ENCODE data around the gene B4GALT3. TPM values are rescaled to one million over a fixed set of nuclear protein-coding genes. Genes with fewer than 3 reads are reported as not detected.
"Not testable (repeated sequence)": the region's sequence is repeated elsewhere in the genome, so short reads cannot be mapped to it uniquely, and the experiment has no call there.

B4GALT3 gene
- polyA plus RNA-seq, 3 donors: 16.8 to 50.3 (median 21.0) TPM

DNA sequence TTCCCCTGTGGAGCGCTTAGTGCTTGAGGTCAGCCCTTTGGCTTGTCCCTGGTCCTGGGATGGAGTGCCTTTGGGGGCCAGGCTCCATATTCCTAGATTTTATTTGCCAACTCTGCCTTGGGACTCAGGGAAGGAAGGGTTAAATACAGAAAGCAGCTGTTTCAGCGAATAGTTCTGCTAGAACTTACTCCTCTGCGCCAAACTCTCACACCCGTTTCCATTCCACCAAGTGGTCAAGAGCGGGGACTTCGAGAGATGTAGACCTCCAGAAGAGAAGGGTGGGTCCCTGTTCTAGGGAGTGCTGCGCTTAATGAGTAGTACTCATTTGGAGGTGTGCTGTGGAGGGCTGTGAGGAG is 47.8 kb upstream of the B4GALT3 start:
- Histone ChIP-seq H4K20me1 (ENCODE audit: insufficient read depth, low read length) (peaks cover 38% of the 10 kb centered on the region), H3K36me3 (replicated peaks in 1 of 2; ENCODE audit: control insufficient read depth in 1 of 2, insufficient read depth in 2 of 2, low read length in 2 of 2) (peaks cover 20 to 54% of the 10 kb centered on the region in 2 donors), H3K27me3 (ENCODE audit: control insufficient read depth in 2 of 2, insufficient read depth in 2 of 2, low read length in 2 of 2) (no peaks in the 10 kb centered on the region), H3K4me3 (replicated peaks in 1 of 3; ENCODE audit: low read depth in 2 of 3, low read length in 3 of 3) (peak overlapping the region in 1 of 3 experiments; percentile 47), H3K9ac (ENCODE audit: insufficient read depth, low read length, poor library complexity, severe bottlenecking) (no peak overlapping the region), H3K4me2 (replicated peaks; ENCODE audit: extremely low read depth, low read length, poor library complexity, severe bottlenecking) (peak overlapping the region; percentile 56), H2AFZ (ENCODE audit: insufficient read depth, low read depth, low read length, poor library complexity, severe bottlenecking) (no peak overlapping the region), H3K79me2 (ENCODE audit: insufficient read depth, low read length) (peaks cover 9% of the 10 kb centered on the region), H3K9me3 (replicated peaks in 1 of 2; ENCODE audit: control insufficient read depth in 1 of 2, insufficient read depth in 1 of 2, low read length in 2 of 2) (no peaks in the 10 kb centered on the region), H3K4me1 (ENCODE audit: control insufficient read depth in 1 of 2, insufficient read depth in 2 of 2, low read length in 2 of 2) (peaks cover 32 to 45% of the 10 kb centered on the region in 2 donors), H3K27ac (ENCODE audit: low read depth in 1 of 2, low read length in 2 of 2) (peak overlapping the region; percentile 57 to 77)
- intact Hi-C loops (cut with micrococcal nuclease): loop anchor here in 1 of 2 donors (1.0 to 5.0 kb wide), 3 partner anchors 16 to 157 kb away; partner anchors contain the start of gene SDHC
- WGBS (ENCODE audit: insufficient coverage): no CpG with 5 or more reads among the region's 7 CpGs
- TF ChIP-seq, protein P1, sequence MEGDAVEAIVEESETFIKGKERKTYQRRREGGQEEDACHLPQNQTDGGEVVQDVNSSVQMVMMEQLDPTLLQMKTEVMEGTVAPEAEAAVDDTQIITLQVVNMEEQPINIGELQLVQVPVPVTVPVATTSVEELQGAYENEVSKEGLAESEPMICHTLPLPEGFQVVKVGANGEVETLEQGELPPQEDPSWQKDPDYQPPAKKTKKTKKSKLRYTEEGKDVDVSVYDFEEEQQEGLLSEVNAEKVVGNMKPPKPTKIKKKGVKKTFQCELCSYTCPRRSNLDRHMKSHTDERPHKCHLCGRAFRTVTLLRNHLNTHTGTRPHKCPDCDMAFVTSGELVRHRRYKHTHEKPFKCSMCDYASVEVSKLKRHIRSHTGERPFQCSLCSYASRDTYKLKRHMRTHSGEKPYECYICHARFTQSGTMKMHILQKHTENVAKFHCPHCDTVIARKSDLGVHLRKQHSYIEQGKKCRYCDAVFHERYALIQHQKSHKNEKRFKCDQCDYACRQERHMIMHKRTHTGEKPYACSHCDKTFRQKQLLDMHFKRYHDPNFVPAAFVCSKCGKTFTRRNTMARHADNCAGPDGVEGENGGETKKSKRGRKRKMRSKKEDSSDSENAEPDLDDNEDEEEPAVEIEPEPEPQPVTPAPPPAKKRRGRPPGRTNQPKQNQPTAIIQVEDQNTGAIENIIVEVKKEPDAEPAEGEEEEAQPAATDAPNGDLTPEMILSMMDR (IDR thresholded peaks at IDR 0.05): no peak
- H3K4me3 Mint-ChIP-seq: peak overlapping the region; percentile 49 to 76
- peaks cover 0 to 5% (median 1%) of the 10 kb centered on the region in 3 donors for H3K27me3 Mint-ChIP-seq (ENCODE audit: low read depth in 3 of 3)
- peaks cover 48 to 55% of the 10 kb centered on the region in 2 donors for H3K36me3 Mint-ChIP-seq
- peaks cover 0 to 2% (median 0%) of the 10 kb centered on the region in 7 donors for H3K9me3 Mint-ChIP-seq
- peaks cover 64% of the 10 kb centered on the region for H3K4me1 Mint-ChIP-seq
- DNase-seq: no peak
- H3K27ac Mint-ChIP-seq: peak overlapping the region; percentile 88 to 99 (median 96)

DNA sequence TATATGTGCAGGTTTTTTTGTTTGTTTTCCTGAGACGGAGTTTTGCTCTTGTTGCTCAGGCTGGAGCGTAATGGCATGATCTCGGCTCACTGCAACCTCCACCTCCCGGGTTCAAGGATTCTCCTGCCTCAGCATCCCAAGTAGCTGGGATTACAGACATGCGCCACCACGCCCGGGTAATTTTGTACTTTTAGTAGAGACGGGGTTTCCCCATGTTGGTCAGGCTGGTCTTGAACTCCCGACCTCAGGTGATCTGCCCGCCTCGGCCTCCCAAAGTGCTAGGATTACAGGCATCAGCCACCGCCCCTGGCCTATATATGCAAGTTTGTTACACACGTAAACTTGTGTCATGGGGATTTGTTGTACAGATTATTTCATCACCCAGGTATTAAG is 47.4 kb upstream of the B4GALT3 start:
- H3K27ac ChIP-seq (ENCODE audit: low read depth in 1 of 2, low read length in 2 of 2): peak overlapping the region; percentile 57 to 77
- Mint-ChIP-seq H3K4me1 (peaks cover 68% of the 10 kb centered on the region), H3K36me3 (peaks cover 49 to 55% of the 10 kb centered on the region in 2 donors), H3K27ac (peak overlapping the region; percentile 88 to 99 (median 96))
- not testable (repeated sequence) for H3K4me3 ChIP-seq (replicated peaks in 1 of 3; ENCODE audit: low read depth in 2 of 3, low read length in 3 of 3); H3K27me3 Mint-ChIP-seq (ENCODE audit: low read depth in 3 of 3); H2AFZ ChIP-seq (ENCODE audit: insufficient read depth, low read depth, low read length, poor library complexity, severe bottlenecking); H3K9me3 ChIP-seq (replicated peaks in 1 of 2; ENCODE audit: control insufficient read depth in 1 of 2, insufficient read depth in 1 of 2, low read length in 2 of 2); DNase-seq; H3K27me3 ChIP-seq (ENCODE audit: control insufficient read depth in 2 of 2, insufficient read depth in 2 of 2, low read length in 2 of 2); H3K4me3 Mint-ChIP-seq; H3K4me2 ChIP-seq (replicated peaks; ENCODE audit: extremely low read depth, low read length, poor library complexity, severe bottlenecking); H3K9ac ChIP-seq (ENCODE audit: insufficient read depth, low read length, poor library complexity, severe bottlenecking); H3K9me3 Mint-ChIP-seq
- peaks cover 20 to 54% of the 10 kb centered on the region in 2 donors for H3K36me3 ChIP-seq (replicated peaks in 1 of 2; ENCODE audit: control insufficient read depth in 1 of 2, insufficient read depth in 2 of 2, low read length in 2 of 2)
- H4K20me1 ChIP-seq (ENCODE audit: insufficient read depth, low read length): peaks cover 43% of the 10 kb centered on the region
- intact Hi-C loops (cut with micrococcal nuclease): loop anchor here in 1 of 2 donors (1.0 to 5.0 kb wide), 3 partner anchors 15 to 158 kb away; partner anchors contain the start of gene SDHC
- peaks cover 32 to 45% of the 10 kb centered on the region in 2 donors for H3K4me1 ChIP-seq (ENCODE audit: control insufficient read depth in 1 of 2, insufficient read depth in 2 of 2, low read length in 2 of 2)
- WGBS (ENCODE audit: insufficient coverage): 87% methylated on average over 3 of the region's 13 CpGs
- H3K79me2 ChIP-seq (ENCODE audit: insufficient read depth, low read length): peaks cover 14% of the 10 kb centered on the region
